GM21737 (cell line): ENCODE data around the gene BSPRY.
"Not testable (repeated sequence)": the region's sequence is repeated elsewhere in the genome, so short reads cannot be mapped to it uniquely, and the experiment has no call there.

Source experiments
- ATAC-seq: cut with Tn5 transposase; IDR thresholded peaks from one replicate; pipeline ENCODE4 v1.9.1; 2021; ENCODE audit warnings: mild to moderate bottlenecking, moderate library complexity; ENCODE audit not compliant: unreplicated experiment

Gene BSPRY

DNA sequence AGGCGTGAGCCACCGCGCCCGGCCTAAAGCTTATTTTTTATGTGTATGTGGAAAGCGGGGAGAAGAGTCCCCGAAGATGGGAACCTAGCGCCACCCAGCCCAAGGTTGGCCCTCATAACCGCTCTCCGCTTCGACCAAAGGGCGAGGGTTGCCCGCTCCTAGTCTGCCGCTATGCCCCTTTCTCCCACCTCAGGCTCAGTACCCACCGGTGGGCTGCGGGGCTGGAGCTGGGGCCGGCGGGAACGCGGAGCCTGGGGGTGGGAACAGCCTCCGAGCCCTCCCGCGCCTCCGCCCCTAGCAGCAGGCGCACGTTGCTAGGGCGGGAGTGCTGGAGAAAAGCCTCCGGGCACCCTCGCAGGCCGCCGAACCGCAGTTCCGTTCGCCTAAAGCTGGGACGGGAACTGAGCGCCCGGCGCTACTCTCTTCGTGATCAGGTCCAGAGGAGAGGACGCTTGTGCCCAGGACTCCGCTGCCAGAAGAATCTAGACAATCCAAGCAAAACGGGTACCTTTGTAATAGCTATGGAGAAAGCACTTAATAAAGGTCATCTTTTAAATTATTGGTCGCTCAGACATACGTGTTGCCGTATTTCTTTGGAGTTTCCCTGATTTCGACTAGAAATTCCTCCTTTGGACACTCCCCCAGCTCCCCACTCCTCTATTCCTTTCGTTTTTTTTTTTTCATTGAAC lies 9.2 kb upstream of the BSPRY start, which contains the start of gene WDR31:
WDR31 (minus strand) TSS at position 265 of the 689 bp plus-strand sequence. CDS start 8,253 bp downstream, outside the sequence.
- ATAC-seq = peak; percentile 99

DNA sequence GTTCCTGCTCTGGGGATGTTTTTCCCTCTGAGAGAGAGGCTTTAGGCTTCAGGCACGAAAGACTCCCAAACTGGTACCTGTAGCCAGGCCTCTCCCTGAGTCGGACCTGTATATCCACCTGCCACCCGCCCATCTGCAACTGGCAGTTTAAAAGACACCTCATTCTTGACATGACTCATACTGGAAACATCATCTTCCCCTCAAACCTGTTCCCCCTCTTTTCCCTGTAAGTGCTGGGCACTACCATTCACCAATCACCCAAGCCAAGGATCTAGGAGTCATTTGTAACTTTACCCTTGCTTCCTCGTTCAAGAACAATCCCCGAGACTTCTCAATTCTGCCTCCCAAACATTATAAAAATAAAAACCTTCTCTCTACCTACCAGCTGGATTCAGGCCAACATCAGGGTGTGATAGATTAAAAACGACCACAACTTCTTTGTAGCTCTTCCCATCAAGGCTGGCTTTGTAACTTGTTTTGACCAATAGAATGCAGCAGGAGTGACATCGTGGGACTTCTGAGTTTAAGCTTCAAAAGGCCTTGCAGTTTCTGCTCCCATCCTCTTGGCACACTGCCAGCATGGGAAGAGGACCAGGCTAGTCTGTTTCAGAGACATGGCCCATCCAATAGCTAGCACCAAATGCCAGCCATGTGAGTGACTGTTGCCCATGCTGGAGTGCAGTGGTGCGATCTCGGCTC lies 7.5 kb upstream of the BSPRY start:
- no peak for ATAC-seq

DNA sequence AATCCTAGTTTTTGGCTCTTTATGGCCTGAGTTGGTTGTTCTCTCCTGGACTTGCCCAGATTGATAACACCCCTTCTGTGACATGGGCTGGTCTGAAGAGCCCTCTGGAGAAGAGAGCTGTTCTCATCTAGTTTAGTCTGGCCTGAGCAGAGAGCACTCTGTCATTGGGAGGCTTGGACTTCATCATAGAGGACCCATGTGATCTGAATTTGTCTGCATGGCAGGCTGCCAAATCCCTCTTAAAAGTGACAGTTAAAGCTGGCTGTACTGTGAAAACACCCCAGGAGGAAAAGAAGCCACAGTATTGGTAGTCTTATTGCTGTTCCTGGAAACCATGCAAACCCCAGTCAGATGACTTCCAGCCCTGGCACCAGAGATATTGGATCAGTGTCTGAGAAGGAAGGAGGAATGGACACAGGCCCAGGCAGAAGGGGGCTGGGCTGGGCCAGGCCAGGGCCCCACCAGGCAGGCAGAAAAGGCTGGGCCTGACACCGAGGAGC lies 5.6 kb upstream of the BSPRY start:
- ATAC-seq = no peak

DNA sequence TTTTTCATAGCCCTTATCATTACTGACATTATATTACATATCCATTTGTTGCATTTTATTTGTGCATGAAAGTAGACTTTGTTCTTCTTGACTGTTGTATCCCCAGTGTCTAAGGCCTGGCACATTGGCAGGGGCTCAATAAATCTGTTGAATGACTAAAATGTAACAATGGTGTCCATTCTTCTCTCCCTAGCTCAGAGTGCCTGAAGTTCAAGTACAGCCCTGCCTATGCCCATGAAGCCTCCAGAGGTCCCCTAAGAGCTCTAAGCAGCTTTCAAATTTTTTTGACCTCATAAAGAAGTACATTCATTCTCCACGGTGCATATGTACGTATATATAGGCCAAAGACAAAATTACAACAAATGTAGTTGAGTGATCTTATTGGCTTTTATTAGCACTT lies 4.2 kb upstream of the BSPRY start:
- ATAC-seq = no peak

DNA sequence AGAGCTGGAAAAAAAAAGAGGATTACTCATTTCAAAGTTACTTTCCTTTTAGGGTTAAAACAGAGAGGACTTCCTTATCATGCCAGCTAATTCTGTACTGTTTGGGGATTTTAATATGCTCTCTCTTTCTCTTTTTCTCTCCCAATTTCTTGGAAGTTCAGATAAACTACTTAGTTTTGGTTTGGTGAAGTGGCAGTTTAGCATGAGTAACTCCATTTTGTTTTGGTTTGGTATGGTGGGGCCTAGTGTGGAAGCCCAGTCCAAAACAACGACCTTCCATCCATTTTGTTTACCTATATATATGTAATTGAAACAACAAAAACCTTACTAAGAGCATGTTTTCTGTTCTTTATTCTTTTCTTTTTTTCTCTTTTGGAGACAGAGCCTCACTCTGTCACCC lies 3.7 kb upstream of the BSPRY start:
- ATAC-seq = no peak

DNA sequence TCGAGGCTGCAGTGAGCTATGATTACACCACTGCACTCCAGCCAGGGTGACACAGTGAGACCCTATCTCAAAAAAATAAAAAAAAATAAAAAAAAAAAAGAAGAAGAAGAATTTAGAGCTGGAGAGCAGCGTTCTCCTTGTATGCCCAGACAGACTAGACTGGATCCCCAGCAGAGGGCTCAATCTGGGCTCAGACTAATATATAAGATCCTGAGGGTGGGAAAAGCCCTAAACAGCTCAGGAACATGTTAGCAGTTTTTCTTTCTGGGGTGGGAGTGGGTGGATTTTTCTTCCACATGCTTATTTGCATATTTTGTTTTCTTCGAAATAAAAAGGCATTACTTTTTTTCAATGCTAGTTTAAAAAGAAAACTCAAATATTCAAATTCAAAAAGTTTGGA lies 904 bp upstream of the BSPRY start:
- ATAC-seq = no peak

DNA sequence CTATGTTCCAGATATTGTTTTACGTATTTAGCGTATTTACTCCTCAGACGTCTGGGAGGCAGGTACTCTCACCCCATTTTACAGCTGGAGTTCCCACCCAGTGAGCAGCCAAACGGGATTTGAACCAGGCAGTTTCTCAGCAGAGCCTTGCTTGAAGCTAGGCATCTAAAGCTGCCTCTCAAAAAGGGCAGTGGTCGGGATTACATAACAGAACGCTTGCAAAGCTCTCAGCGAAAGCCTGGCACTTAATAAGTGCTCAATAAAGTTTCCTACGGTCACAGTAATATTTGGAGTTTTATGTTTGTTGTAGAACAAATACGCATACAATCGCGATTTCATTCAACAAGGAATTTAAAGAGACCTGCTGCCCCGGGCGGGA lies 286 bp upstream of the BSPRY start:
- ATAC-seq = no peak

DNA sequence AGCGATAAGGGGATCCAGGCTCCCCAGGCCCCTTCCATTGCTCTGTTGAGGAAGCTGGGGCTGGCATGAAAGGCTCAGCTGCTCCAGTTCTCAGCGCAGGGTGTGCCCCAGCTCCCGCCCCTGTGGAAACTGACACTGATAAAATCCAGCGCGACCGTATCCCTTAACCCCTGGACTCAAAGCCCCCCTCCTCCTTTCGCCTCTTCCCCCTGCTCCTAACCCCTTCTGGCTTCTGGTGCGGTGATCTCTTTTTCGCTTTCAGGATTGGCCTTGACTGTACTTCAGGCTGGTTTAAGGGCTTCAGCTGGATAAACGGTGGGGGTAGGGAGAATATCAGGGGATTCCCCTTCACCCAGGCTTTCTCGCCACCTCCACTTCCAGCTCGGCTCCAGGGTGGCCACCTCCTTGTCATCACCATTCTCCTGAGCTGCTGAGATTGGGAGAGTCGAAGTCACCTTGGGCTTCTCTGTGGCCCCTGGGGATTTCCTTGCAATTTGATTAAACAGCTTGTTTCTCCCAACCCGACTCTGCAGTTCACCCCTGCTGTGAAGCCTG lies 843 bp downstream of the BSPRY start:
- ATAC-seq = no peak

DNA sequence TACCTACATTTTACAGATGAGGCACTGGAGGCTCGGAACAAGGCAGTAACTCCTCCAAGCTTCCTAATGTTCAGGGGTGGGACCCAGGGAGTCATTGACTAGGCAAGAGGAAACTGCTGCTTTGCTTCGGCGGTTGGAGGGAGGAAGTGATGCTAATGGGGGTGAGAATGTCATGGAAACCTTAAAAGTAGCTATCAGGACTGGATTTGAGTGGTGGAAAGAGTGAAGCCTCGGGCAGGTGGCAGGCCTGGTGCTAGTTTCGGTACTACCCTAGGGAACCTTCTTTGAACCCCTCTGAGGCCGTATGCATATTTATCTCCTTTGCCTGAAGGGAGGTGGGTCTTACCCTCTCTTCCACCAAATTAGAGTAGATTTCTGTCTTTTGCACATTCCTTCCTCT lies 1.6 kb downstream of the BSPRY start:
- ATAC-seq = no peak

DNA sequence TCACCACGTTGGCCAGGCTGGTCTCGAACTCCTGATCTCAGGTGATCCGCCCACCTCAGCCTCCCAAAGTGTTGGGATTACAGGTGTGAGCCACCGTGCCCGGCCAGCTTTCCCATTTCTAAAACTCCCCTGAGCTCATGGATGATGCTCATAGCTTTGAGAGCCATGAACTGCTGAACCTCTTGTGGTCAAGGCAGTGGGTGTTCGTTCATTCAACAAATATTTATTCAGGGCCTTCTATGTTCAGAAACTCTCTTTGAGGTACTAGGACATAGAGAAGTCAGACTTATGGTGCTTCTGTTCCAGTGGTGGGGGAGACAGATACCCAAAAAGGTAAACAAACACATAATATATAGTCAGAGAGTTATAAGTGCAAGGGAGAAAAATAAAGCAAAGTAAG lies 2.7 kb downstream of the BSPRY start:
- ATAC-seq = no peak

DNA sequence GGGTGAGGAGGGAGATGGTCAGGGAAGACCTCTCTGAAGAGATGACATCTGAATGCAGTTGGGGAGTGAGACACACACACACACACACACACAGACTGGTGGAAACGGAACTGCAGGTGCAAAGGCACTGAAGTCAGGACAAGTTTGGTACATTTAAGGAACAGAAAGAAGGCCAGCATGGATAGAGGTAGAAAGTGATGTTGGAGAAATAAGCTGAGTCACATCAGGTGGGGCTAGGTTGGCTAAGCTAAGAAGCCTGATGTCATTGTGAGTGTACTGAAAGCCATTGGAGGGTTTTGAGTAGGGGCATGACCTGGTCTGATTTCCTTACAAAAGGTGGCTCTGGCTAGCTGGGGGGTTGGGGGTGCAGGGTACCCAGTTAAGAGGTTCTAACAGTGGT lies 3.1 kb downstream of the BSPRY start:
- ATAC-seq = no peak

DNA sequence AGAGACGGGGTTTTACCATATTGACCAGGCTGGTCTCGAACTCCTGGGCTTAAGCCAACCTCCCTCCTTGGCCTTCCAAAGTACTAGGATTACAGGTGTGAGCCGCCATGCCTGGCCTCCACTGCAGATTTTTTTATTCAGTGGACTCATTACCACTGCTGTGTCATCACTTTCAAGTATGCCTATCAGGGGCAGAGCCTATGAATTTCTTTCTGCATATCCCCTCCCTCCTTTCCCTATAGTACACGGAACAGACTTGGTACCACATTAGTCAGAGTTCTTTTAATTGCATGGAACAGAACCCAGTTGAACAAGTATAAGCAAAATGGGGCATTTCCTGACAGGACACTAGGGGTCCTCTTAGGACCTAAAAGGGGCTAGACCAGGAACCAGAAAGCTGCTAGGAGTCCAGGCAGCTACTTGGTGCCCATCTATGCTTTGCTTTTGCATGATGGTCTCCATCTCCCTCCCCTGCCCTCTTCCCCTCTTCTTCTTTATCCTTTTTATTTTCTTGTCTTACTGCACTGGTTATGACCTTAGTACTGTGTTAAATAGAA lies 5.8 kb downstream of the BSPRY start:
- ATAC-seq = no peak

DNA sequence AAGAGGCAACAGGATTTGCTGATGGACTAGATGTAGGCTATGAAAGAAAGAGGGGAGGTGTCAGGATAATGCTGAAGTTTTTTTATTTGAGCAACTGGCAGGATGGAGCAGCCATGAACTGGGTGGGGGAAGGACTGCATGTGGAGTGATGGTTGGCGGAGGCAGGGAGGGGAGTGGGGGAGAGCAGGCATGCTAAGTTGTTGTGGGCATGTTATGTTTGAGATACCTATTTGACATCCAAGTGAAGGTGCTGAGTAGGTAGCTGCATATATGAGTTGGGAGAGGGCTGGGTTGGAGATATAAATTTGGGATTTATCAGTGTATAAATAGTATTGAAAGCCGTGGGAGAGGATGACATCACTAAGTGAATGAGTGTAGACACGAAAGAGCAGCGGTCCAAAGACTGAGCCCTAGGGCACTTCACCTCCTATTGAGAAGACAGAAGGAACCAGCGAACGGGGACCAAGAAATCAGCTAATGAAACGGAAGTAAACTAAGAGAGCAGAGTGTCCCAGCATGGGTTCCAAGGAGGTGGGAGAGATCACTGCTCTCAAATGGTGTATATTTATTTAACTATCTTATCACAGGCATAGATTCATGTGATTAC lies 7.4 kb downstream of the BSPRY start:
- no peak for ATAC-seq

DNA sequence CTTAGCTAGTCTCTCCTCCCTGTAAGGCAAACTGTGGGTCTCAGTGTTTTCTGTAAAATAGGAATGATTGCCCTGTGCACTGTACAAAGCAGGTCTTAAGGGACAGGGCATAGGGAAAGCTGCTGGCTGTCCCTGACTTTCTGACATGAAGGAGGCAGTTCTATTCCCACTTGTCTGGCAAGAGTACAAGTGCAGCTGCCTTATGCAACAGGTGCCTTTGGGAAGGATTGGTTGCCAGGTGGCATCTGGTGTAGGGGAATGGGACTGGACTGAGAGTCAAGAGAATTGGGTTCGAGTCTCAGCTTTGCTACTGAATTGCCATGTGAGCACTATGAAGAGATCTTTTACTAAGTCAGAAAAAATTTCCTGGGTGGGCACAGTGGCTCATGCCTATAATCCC lies 10.0 kb downstream of the BSPRY start:
- ATAC-seq = no peak

DNA sequence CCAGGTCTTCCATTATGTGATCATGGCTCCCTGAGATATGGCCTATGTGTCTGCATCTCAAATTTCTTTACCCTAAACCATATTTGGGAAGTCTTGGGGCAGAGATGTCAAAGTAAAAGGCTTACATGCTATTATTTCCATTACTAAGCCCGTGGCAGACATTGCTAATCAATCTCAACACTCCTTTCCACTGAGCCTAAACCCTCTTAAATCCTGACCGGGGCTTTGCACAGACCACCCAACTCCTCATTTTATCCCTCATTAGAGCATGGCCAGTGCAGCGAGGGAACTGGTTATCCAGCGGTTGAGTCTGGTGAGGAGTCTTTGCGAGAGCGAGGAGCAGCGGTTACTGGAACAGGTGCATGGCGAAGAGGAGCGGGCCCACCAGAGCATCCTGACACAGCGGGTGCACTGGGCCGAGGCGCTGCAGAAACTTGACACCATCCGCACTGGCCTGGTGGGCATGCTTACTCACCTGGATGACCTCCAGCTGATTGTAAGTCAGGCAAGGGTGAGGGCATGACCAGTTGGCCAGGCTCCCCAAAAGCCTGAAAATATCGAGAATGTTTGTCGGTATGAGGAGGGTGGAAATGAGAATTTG lies 11.0 kb downstream of the BSPRY start:
- no peak for ATAC-seq

DNA sequence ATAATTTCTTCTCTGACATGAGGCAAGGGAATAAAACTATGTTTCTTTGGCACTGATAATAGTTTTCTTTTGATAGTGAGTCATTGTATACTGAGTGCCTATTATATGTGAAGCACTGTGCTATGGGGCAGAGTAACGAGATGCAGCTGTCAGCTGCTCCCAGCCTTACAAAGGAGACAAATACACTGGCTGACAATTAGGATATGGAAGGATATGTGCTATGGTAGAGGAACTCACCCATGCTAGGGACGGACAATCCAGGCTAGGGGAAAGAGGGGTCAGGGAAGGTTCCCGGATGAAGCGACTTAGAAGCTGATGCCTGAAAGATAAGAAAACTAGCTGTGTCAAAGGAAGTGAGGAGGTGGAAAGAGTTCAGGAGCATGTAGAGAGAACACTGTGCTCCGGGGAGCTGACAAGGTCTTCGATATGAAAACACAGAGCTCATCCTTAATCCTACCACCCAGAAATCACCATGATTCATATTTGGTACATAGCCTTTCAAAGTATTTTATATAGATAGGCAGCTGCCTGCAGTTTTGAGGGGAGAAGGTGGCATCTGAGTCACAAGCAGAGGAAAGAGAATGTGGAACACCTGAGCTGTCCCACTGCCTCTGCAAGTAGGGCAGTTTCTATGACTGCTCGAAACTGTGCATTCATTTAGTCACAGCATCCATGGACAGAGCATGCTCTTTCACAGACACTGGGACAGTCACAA lies 12.1 kb downstream of the BSPRY start:
- ATAC-seq = no peak

DNA sequence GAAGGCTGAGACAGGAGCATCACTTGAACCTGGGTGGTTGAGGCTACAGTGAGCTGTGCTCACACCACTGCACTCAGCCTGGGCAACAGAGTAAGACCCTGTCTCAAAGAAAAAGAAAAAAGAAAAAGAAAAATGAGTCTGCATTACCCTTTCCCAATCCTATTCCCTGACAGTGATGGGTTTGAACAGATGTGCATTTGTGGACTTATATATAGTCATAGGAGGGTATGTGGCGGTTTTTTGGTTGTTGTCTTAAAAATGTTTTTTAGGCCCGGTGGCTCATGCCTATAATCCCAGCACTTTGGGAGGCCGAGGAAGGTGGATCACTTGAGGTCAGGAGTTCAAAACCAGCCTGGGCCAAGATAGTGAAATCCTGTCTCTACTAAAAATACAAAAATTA lies 14.0 kb downstream of the BSPRY start:
- no peak for ATAC-seq

DNA sequence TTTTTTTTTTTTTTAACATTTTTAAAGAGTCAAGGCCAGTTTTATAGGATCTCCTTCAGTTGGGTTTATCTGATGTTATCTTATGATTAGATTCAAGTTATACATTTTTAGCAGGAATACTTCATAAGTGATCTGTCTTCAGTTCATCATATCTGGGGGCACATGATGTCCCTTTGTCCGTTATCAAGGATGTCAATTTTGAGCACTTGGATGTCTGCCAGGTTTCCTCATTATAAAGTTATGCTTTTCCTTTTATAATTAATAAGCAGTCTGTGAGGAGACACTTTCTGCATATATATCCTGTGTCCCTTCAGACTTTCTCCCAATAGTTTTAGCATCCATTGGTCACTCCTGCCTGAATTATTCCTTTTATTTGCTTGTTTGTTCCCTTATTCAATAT lies 15.6 kb downstream of the BSPRY start:
- no peak for ATAC-seq

DNA sequence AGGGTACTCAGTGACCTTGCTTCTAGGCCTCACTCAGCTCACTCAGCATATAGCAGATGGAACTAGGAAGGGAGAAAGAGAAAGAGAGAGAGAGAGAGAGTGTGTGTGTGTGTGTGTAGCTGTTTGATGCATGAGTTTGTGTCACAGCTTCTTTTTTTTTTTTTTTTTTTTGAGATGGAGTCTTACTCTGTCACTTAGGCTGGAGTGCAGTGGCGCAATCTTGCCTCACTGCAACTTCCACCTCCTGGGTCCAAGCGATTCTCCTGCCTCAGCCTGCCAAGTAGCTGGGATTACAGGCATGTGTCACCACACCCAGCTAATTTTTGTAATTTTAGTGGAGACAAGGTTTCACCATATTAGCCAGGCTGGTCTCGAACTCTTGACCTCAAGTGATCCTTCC lies 16.3 kb downstream of the BSPRY start:
- ATAC-seq = not testable (repeated sequence)

DNA sequence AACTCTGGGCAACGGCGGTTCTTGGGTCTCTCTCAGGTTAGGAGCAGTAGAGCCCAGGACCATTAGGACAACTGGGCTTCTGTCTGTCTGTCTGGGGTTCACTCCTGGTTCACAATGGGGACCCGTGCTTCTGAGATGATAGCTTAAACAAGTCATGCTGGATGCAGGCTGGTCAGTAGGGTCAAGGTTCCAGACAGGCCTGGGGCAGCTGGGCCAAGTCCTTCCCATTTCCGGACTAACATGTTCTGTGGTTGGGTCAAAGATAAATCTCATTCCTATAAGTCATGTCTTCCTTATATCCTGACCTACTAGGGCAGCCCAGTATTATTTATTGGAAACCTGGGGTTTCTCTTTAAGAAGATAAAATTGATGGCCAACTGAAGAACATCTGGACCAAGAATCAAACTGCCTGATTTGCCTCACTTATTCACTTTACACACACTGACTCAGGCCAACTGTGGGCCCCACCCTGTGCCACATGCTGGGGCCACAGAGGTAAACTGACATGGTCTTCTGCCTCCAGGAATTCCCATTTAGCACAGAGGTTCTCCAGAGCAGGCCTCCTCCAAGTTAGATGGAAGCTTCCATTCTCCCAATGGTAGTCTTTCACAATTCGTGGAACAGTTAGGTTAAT lies 19.1 kb downstream of the BSPRY start:
- ATAC-seq = no peak
